Astrocyte (in vitro differentiated cells and primary cell): ENCODE measurements around the gene TIGD1. TPM values are rescaled to one million over a fixed set of nuclear protein-coding genes. Genes with fewer than 3 reads are reported as not detected.

Experiments used
- DNase-seq: peaks from one replicate; pipeline ENCODE4 v3.0.0-alpha.2; 2010; ENCODE audit warnings: low read depth
- FAIRE-seq: peaks from 2 replicates; lab custom pipeline; 2011; peaks lifted over from hg19 to GRCh38; lab: Jason Lieb, UNC
- H2AFZ ChIP-seq: 2 replicates; pipeline ENCODE4 v1.6.0; 2012; ENCODE audit warnings: low read depth, low read length, inconsistent platforms
- H3K27ac ChIP-seq: 2 replicates; pipeline ENCODE4 v1.5.1; 2011; ENCODE audit warnings: low read depth, low read length, inconsistent platforms
- H3K27me3 ChIP-seq: 2 replicates; pipeline ENCODE4 v1.6.0; 2011; ENCODE audit warnings: low read length, inconsistent platforms; ENCODE audit not compliant: insufficient read depth
- H3K36me3 ChIP-seq: 2 replicates; pipeline ENCODE4 v1.5.1; 2011; ENCODE audit warnings: low read length, inconsistent platforms; ENCODE audit not compliant: insufficient read depth
- H3K4me1 ChIP-seq: 2 replicates; pipeline ENCODE4 v1.5.1; 2011; ENCODE audit warnings: low read length, inconsistent platforms; ENCODE audit not compliant: insufficient read depth
- H3K4me2 ChIP-seq: 2 replicates; pipeline ENCODE4 v1.6.0; 2012; ENCODE audit warnings: low read length, inconsistent platforms
- H3K4me3 ChIP-seq: 2 replicates; pipeline ENCODE4 v1.5.1; 2011; ENCODE audit warnings: low read depth, mild to moderate bottlenecking, low read length, inconsistent platforms; ENCODE audit not compliant: insufficient read depth
- H3K79me2 ChIP-seq: 2 replicates; pipeline ENCODE4 v1.6.0; 2012; ENCODE audit warnings: mild to moderate bottlenecking, low read length, inconsistent platforms; ENCODE audit not compliant: insufficient read depth
- H3K9ac ChIP-seq: 2 replicates; pipeline ENCODE4 v1.6.0; 2012; ENCODE audit warnings: mild to moderate bottlenecking, low read length, inconsistent platforms
- H3K9me3 ChIP-seq: 2 replicates; pipeline ENCODE4 v1.5.1; 2012; ENCODE audit warnings: low read depth, mild to moderate bottlenecking, low read length, inconsistent platforms; ENCODE audit not compliant: insufficient read depth
- H4K20me1 ChIP-seq: 2 replicates; pipeline ENCODE4 v1.6.0; 2012; ENCODE audit warnings: low read length, inconsistent platforms; ENCODE audit not compliant: insufficient read depth
- H3K27ac Mint-ChIP-seq: one replicate; pipeline ENCODE4 v1.8.0; 2021; ENCODE audit warnings: mild to moderate bottlenecking, mixed read lengths; ENCODE audit not compliant: unreplicated experiment
- H3K27me3 Mint-ChIP-seq: one replicate; pipeline ENCODE4 v1.8.0; 2021; ENCODE audit warnings: low read depth, mixed read lengths; ENCODE audit not compliant: unreplicated experiment
- H3K36me3 Mint-ChIP-seq: one replicate; pipeline ENCODE4 v1.8.0; 2021; ENCODE audit warnings: low read depth, mixed read lengths; ENCODE audit not compliant: unreplicated experiment
- H3K4me1 Mint-ChIP-seq: one replicate; pipeline ENCODE4 v1.8.0; 2021; ENCODE audit warnings: low read depth, mixed read lengths; ENCODE audit not compliant: unreplicated experiment
- H3K4me3 Mint-ChIP-seq: one replicate; pipeline ENCODE4 v1.8.0; 2021; ENCODE audit warnings: mild to moderate bottlenecking, moderate library complexity, mixed read lengths; ENCODE audit not compliant: unreplicated experiment
- H3K9me3 Mint-ChIP-seq: one replicate; pipeline ENCODE4 v1.8.0; 2021; ENCODE audit warnings: mild to moderate bottlenecking, mixed read lengths; ENCODE audit not compliant: unreplicated experiment
- CTCF ChIP-seq: IDR thresholded peaks from 2 replicates; pipeline ENCODE4 v1.5.1; 2011; ENCODE audit warnings: low read depth, mild to moderate bottlenecking, inconsistent platforms, low read length, moderate library complexity; ENCODE audit not compliant: insufficient read depth
- EZH2 ChIP-seq: IDR thresholded peaks from 2 replicates; pipeline ENCODE4 v1.6.1; 2012; ENCODE audit warnings: mild to moderate bottlenecking, low read length, inconsistent platforms; ENCODE audit not compliant: insufficient read depth
- total RNA-seq: library from RNA; stranded (reverse); gene quantifications from 2 replicates; pipeline ENCODE4 v1.2.1, GENCODE V29; 2021

The TIGD1 gene
- total RNA-seq, 1 donor from 2014 or later, result 6.5 TPM

GRCh38 chr2:232543928-232544631, 6.3 kb downstream of the TIGD1 start:
- H3K9me3 ChIP-seq, result peaks cover 3% of the 10 kb centered on the region
- no peaks in the 10 kb centered on the region for H3K27me3 ChIP-seq
- Mint-ChIP-seq H3K4me1 (no peaks in the 10 kb centered on the region), H3K27ac (no peak overlapping the region), H3K36me3 (peaks cover 9% of the 10 kb centered on the region), H3K27me3 (no peaks in the 10 kb centered on the region), H3K9me3 (peaks cover 6% of the 10 kb centered on the region), H3K4me3 (no peak overlapping the region)
- H3K4me1 ChIP-seq, result no peaks in the 10 kb centered on the region
- H3K4me2 ChIP-seq, result no peak overlapping the region
- H3K9ac ChIP-seq, result no peak overlapping the region
- H3K79me2 ChIP-seq, result peaks cover 36% of the 10 kb centered on the region
- no peak overlapping the region for H3K27ac ChIP-seq
- peaks cover 6% of the 10 kb centered on the region for H3K36me3 ChIP-seq
- peaks cover 14% of the 10 kb centered on the region for H4K20me1 ChIP-seq
- H2AFZ ChIP-seq, result no peak overlapping the region
- DNase-seq, result no peak
- TF ChIP-seq CTCF (no peak), EZH2 (no peak)
- FAIRE-seq, result no peak
- H3K4me3 ChIP-seq, result no peak overlapping the region

- peaks cover 14% of the 10 kb centered on the region for H4K20me1 ChIP-seq
- H3K27ac Mint-ChIP-seq, result no peak overlapping the region
- no peak for TF ChIP-seq CTCF
- TF ChIP-seq EZH2, result no peak
- peaks cover 1% of the 10 kb centered on the region for H3K9me3 Mint-ChIP-seq
- no peaks in the 10 kb centered on the region for H3K27me3 Mint-ChIP-seq
- H3K27me3 ChIP-seq, result no peaks in the 10 kb centered on the region
- H3K9ac ChIP-seq, result no peak overlapping the region
- no peak overlapping the region for H3K27ac ChIP-seq
- no peaks in the 10 kb centered on the region for H3K4me1 Mint-ChIP-seq
- peaks cover 9% of the 10 kb centered on the region for H3K36me3 Mint-ChIP-seq
- H3K79me2 ChIP-seq, result peaks cover 30% of the 10 kb centered on the region
- no peak overlapping the region for H3K4me3 ChIP-seq
- H3K4me1 ChIP-seq, result no peaks in the 10 kb centered on the region
- no peak overlapping the region for H2AFZ ChIP-seq
- no peak overlapping the region for H3K4me3 Mint-ChIP-seq
- H3K4me2 ChIP-seq, result no peak overlapping the region
- peaks cover under 1% of the 10 kb centered on the region for H3K9me3 ChIP-seq
- H3K36me3 ChIP-seq, result peaks cover 6% of the 10 kb centered on the region
- no peak for DNase-seq
- FAIRE-seq, result no peak
Observed at GRCh38 chr2:232543491-232543890, 6.9 kb downstream of the TIGD1 start.
